ENCODE data around the gene WASF1.

DNA sequence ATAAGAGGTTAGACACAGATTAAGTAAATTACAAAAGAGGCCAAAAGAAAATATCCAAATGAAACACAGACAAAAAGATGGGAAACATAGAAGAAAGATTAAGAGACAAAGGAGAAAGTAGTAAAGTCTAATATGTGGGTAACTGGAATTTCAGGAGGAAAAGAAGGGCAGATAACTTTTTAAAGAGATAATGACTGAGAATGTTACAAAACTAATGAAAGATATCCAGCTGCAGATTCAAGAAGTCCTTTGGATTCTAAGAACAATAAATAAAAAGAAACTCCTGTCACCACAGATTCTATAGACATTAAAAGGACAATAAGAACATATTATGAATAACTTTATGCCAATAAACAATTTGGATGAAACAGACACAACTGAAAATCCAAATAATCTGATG is 90.1 kb downstream of the WASF1 start:
- TF ChIP-seq, protein P1, sequence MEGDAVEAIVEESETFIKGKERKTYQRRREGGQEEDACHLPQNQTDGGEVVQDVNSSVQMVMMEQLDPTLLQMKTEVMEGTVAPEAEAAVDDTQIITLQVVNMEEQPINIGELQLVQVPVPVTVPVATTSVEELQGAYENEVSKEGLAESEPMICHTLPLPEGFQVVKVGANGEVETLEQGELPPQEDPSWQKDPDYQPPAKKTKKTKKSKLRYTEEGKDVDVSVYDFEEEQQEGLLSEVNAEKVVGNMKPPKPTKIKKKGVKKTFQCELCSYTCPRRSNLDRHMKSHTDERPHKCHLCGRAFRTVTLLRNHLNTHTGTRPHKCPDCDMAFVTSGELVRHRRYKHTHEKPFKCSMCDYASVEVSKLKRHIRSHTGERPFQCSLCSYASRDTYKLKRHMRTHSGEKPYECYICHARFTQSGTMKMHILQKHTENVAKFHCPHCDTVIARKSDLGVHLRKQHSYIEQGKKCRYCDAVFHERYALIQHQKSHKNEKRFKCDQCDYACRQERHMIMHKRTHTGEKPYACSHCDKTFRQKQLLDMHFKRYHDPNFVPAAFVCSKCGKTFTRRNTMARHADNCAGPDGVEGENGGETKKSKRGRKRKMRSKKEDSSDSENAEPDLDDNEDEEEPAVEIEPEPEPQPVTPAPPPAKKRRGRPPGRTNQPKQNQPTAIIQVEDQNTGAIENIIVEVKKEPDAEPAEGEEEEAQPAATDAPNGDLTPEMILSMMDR (IDR thresholded peaks at IDR 0.05) = no peak
- TF ChIP-seq EP300 (IDR thresholded peaks at IDR 0.05) = no peak

Measured in tibial nerve (tissue), 4 donors.